KOPT-K1 (cell line): ENCODE results near the gene ANKRD10.
A peak's percentile ranks its signal among the peaks of the same experiment; 100 is the strongest.

Experiments
- H3K27ac ChIP-seq: fragments of 200-600 bp; sonication (generic); 2 replicates; pipeline ENCODE4 v1.5.1; 2016; ENCODE audit warnings: antibody characterized with exemption, mild to moderate bottlenecking, low read depth, low read length; ENCODE audit not compliant: poor library complexity, severe bottlenecking
- H3K36me3 ChIP-seq: fragments of 200-600 bp; sonication (generic); 2 replicates; pipeline ENCODE4 v1.5.1; 2017; ENCODE audit warnings: antibody characterized with exemption, mild to moderate bottlenecking, low read length, moderate library complexity; ENCODE audit not compliant: insufficient read depth
- H3K9me3 ChIP-seq: fragments of 200-600 bp; sonication (generic); 2 replicates; pipeline ENCODE4 v1.5.1; 2017; ENCODE audit warnings: antibody characterized with exemption, low read length, mild to moderate bottlenecking; ENCODE audit not compliant: insufficient read depth, poor library complexity, severe bottlenecking

The ANKRD10 gene

DNA sequence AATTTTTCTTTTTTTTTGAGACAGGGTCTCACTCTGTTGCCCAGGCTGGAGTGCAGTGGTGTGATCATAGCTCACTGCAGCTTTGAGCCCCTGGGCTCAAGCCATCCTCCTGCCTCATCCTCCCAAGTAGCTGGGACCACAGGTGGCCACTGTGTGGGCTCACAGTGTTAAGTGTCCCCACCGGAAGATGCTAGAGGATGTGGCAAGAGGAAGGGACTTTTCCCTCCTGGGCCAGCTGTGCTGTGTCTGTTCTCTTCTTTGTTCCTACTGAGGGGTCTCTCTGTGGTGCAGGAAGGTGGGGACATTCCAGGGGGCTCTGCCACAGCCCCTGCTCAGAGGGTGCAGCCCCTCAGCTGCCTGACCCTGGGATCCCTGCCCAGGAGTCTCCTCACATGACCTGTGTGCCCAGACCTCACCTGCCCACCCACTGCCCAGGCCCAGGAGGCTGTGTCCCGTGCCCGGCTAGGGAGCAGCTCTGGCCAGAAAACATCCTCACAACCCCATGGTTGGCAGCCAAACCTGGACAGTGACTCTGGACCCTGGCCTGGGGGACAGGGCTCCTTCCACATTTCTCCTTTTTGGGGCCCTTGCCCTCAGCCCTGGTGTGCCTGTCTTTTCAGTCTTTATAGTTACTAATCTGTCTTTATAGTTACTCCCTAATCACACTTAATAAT, 14.4 kb upstream of the ANKRD10 start:
- H3K9me3 ChIP-seq, result peaks cover 27% of the 10 kb centered on the region
- no peak overlapping the region for H3K27ac ChIP-seq
- no peaks in the 10 kb centered on the region for H3K36me3 ChIP-seq

DNA sequence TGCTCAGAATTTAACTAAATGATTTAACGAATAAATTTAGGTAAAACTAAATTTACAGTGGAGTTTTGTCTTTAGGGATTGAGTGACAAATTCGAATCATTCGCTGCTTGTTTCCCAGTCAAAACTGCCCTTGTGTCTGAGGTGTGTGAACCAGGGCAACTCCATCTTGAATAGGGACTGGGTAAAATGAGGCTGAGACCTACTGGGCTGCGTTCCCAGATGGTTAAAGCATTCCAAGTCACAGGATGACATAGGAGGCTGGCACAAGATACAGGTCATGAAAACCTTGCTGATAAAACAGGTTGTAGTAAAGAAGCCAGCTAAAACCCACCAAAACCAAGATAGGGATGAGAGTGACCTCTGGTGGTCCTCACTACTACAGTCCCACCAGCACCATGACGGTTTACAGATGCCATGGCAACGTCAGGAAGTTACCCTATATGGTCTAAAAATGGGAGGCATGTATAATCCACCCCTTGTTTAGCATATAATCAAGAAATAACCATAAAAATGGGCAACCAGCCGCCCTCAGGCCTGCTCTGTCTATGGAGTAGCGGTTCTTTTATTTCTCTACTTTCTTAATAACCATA, 10.2 kb upstream of the ANKRD10 start:
- peaks cover under 1% of the 10 kb centered on the region for H3K9me3 ChIP-seq
- no peak overlapping the region for H3K27ac ChIP-seq
- H3K36me3 ChIP-seq, result no peaks in the 10 kb centered on the region

DNA sequence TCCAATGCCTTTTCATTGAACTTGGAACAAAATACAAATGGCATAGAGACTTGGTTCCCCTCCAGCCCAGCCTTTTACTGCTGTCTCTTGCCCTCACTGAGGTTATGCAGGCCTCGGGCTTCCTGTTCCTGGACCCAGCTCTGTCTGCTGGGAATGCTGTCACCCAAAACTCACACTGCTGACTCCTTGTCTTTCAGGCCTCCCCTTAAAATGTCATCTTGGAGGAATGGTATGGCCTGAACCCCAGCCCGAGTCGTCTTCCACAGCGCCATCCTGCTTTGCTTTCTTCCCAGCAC, 9.7 kb upstream of the ANKRD10 start:
- H3K27ac ChIP-seq, result no peak overlapping the region
- H3K9me3 ChIP-seq, result no peaks in the 10 kb centered on the region
- H3K36me3 ChIP-seq, result no peaks in the 10 kb centered on the region

DNA sequence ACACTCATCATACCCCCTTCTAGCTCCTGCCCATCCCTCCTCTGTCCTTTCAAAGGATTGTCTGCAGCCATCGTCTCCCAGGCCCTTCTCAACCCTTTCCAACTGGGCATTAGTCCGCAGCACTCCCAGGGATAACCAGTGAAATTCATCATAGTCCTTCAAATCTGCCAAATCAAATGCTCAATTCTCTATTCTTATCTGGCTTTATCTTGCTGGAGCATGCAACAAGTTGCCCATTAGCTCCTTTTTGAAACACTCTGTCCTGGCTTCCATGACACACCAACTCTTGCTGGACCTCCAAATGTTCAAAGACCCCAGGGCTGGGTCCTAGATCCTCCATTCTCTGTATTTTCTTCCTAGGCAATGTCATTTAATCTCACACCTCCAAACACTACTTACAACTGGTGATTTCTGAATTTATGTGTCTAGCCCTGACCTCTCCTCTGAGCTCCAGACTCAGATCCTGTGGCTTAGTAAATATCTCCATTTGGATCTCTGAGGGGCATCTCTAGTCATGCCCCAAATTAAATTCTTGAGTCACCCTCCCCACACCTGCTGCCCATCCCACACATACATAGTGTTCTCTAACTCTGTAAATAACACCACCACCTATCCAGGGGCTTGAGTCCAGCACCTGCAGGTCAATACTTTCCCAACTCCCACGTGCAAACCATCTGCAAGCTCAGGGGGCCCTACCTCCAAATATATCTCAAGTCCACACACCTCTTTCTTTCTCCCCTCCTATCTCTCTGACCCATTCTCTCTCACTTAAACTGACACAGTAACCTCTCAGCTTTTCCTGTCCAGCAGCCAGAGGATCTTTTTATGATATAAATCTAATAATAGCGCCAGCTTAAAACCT, 9.1 kb upstream of the ANKRD10 start:
- H3K27ac ChIP-seq, result no peak overlapping the region
- H3K9me3 ChIP-seq, result no peaks in the 10 kb centered on the region

DNA sequence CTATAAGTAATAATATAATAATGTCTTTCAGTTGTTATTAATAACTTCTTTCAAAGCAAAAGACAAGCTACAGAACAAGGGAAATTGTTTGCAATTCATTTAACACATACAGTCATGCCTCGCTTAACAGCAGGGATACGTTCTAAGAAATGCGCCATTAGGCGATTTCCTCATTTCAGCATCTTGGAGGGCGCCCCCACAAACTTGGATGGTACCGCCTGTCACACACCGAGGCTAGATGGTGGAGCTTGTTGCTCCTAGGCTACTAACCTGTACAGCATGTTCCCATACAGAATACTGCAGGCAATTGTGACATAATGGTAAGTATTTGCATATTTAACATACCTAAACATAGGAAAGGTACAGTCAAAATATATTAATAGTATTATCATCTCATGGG, 8.2 kb upstream of the ANKRD10 start:
- Histone ChIP-seq H3K27ac (no peak overlapping the region), H3K9me3 (no peaks in the 10 kb centered on the region), H3K36me3 (no peaks in the 10 kb centered on the region)

More for the DNA sequence above, 9.1 kb upstream of the ANKRD10 start:
- H3K36me3 ChIP-seq, result no peaks in the 10 kb centered on the region

DNA sequence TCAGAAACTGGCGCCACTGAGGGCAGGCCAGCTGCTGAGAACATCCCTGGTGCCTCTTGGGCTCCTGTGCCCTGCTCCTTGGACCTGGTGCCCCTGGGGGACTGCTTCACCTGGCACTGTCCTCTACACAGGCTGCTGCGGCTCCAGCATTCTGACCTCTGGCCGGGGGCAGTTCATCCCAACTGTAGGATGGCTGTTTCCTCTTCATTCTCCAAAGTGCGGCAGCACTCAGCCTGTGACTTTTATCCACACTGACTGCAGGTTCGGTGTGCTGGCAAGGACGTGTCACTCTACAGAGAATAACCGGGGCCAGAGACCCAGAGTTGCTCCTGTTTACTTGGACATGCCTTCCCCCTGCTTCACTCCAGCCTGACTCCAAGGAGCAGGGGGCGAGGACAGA, 7.6 kb upstream of the ANKRD10 start:
- Histone ChIP-seq H3K27ac (no peak overlapping the region), H3K9me3 (no peaks in the 10 kb centered on the region), H3K36me3 (no peaks in the 10 kb centered on the region)

DNA sequence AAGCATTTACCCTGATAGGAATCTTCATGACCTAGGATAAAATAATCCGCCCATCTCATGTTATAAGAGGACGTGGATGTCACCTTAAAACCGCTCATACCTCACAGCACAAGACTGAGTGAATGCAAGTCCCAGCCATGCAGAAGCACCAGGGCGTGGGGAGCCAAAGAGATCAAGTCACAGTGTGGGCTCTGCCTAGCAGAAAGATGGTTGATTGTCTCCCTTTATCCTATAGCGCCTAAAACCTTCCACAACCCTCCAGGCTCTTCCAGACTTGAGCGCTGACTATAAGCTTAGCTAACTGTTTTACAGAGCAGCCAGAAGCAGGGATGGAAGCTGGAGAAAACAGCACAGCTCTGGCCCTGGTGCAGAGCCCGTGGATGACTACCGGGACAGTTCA, 6.8 kb upstream of the ANKRD10 start:
- Histone ChIP-seq H3K9me3 (no peaks in the 10 kb centered on the region), H3K27ac (no peak overlapping the region), H3K36me3 (no peaks in the 10 kb centered on the region)

DNA sequence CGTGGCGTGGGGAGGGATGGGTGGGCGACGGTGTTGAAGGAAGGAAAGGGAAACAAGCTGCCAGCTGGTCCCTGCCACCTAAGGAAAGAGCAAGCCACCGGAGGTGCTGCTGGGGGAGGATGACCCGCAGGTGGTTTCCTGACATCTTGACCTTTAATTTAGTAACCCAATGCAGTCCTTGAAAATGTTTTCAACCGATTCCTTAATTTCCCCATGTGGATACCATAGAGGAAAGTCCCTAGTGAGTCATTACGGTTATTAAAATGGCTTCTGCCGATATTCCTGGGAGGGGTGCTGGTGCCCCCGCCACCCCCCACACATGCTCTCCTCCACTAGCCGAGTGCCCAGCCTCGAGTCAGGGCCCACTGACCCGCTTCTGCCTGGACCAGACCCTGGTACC, 6.3 kb upstream of the ANKRD10 start:
- Histone ChIP-seq H3K27ac (no peak overlapping the region), H3K36me3 (no peaks in the 10 kb centered on the region), H3K9me3 (no peaks in the 10 kb centered on the region)

DNA sequence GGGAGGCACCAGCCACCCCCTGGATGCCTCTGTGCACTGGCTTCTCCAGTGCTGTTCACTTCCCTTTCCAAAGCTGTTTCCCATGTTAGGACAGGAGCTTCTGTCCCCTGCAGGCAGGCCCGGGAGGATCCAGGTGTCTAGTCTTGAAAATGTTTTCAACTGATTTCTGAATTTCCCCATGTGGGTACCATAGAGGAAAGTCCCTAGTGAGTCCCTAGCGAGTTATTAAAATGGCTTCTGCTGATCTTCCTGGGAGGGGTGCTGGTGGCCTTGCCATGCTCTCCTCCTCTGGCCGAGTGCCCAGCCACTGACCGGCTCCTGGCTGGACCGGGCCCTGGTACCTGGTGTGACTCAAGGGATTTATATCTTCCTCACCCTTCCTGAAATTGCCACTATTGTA, 5.2 kb upstream of the ANKRD10 start:
- H3K27ac ChIP-seq, result no peak overlapping the region
- H3K9me3 ChIP-seq, result no peaks in the 10 kb centered on the region
- H3K36me3 ChIP-seq, result no peaks in the 10 kb centered on the region

GRCh38 chr13:110916301-110917142, 1.7 kb upstream of the ANKRD10 start:
- H3K27ac ChIP-seq, result no peak overlapping the region
- peaks cover 2% of the 10 kb centered on the region; the same call in 1 of the 2 replicates for H3K36me3 ChIP-seq
- no peaks in the 10 kb centered on the region for H3K9me3 ChIP-seq

- H3K9me3 ChIP-seq, result no peaks in the 10 kb centered on the region
- H3K36me3 ChIP-seq, result peaks cover 8% of the 10 kb centered on the region
- peak overlapping the region; percentile 94 for H3K27ac ChIP-seq
Observed at GRCh38 chr13:110915874-110916206, 971 bp upstream of the ANKRD10 start.

DNA sequence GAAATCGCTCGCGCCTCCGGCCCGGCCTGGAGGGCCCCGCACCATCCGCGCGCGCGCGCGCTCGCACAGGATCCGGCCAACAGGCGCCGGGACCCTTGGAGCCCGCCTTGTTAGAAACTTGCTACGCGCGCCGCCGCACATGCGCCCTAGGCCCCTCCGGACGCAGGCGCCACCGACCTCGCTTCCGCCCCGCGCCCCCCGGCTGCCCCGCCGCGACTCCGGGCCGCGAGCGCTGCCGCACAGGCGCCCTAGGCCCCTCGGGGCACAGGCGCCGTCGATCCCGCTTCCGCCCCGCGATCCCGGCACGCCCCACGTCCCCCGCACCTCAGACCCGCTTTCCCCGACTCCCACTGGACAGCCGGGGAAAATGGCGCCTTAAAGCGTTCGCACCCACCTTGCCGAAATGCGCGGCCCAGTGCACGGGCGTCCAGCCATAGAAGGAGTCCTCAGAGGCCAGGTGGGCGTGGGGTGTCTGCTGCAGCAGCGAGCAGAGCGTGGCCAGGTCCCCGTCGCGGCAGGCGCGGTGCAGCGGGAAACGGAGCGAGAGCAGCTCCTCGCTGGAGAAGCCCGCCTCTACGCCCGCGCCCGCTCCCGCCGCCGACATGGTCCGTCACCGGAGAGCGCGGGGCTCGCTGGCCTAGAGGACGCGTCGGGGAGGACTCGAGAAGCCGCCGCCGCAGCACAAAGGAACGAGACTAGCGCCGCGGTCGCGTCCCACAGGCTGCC, 375 bp downstream of the ANKRD10 start:
- H3K9me3 ChIP-seq, result no peaks in the 10 kb centered on the region
- peaks cover 22% of the 10 kb centered on the region for H3K36me3 ChIP-seq
- peak overlapping the region; percentile 94 for H3K27ac ChIP-seq

- Histone ChIP-seq H3K27ac (peak overlapping the region; percentile 94), H3K9me3 (no peaks in the 10 kb centered on the region), H3K36me3 (peaks cover 27% of the 10 kb centered on the region)
Observed at GRCh38 chr13:110914081-110914330, 863 bp downstream of the ANKRD10 start.

GRCh38 chr13:110913322-110914080, 1.4 kb downstream of the ANKRD10 start:
- H3K9me3 ChIP-seq, result no peaks in the 10 kb centered on the region
- peaks cover 32% of the 10 kb centered on the region for H3K36me3 ChIP-seq
- peak overlapping the region; percentile 94 for H3K27ac ChIP-seq
